GM19043 (cell line): ENCODE measurements around the gene IRF3.
"Not testable (repeated sequence)": the region's sequence is repeated elsewhere in the genome, so short reads cannot be mapped to it uniquely, and the experiment has no call there.

Source experiments
- ATAC-seq: cut with Tn5 transposase; IDR thresholded peaks from one replicate; pipeline ENCODE4 v1.9.1; 2021; ENCODE audit warnings: low read depth; ENCODE audit not compliant: unreplicated experiment

The IRF3 gene

DNA sequence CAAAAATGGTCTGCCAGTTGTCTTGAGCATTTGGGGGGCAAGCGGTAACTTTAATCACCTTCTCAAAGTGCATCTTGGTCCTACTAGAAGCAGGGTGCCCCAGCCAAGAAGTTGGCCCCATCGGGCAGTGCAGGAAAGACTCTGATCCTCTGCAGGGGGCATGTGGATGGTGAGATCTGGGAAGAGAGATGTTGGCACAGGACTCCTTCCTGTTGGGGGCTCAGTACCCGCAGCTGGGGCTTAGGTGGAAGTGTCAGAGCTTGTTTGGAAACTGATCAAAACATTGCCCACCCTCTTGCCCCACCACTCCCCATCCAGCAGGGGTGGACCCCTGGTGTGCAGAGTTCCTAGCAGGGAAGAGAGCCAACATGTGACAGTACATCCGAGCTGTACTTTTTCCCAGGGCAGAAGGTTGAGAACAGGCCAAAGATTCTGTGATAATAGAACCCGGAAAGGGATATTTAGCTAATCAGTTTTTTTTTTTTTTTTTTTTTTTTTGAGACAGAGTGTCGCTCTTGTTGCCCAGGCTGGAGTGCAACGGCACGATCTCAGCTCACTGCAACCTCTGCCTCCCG is 34.6 kb downstream of the IRF3 start:
- ATAC-seq, result no peak

DNA sequence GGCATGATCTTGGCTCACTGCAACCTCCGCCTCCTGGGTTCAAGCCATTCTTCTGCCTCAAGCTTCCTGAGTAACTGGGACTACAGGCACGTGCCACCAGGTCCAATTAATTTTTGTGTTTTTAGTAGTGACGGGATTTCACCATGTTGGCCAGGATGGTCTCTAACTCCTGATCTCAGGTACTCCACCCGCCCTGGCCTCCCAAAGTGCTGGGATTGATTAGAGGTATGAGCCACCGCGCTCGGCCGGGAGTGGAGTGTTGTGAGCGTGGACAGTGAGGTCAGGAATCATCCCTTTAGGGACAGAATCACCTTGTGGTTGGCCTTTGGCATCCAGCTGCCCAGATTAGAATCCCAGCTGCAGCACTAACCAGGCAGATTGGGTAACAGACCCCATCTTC is 36.0 kb downstream of the IRF3 start:
- ATAC-seq, result no peak

DNA sequence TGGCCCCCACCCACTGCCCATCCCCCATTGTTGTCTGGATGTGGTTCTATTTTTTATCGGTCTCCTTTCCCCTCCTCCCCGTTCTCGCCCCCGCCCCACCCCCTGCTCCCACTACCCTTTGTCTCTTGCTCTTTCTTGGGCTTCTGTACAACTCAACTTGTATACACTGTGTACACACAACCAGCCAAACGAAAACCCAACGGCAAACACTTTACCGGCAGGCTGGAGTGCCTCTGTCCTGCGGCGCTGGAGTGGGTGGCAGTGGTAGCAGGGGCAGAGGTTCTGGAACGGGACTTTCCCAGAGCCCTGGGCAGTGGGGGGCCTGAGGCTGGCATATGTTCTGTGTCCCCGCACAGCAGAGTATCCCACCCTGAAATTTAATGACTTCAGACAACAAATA is 39.4 kb downstream of the IRF3 start:
- no peak for ATAC-seq

DNA sequence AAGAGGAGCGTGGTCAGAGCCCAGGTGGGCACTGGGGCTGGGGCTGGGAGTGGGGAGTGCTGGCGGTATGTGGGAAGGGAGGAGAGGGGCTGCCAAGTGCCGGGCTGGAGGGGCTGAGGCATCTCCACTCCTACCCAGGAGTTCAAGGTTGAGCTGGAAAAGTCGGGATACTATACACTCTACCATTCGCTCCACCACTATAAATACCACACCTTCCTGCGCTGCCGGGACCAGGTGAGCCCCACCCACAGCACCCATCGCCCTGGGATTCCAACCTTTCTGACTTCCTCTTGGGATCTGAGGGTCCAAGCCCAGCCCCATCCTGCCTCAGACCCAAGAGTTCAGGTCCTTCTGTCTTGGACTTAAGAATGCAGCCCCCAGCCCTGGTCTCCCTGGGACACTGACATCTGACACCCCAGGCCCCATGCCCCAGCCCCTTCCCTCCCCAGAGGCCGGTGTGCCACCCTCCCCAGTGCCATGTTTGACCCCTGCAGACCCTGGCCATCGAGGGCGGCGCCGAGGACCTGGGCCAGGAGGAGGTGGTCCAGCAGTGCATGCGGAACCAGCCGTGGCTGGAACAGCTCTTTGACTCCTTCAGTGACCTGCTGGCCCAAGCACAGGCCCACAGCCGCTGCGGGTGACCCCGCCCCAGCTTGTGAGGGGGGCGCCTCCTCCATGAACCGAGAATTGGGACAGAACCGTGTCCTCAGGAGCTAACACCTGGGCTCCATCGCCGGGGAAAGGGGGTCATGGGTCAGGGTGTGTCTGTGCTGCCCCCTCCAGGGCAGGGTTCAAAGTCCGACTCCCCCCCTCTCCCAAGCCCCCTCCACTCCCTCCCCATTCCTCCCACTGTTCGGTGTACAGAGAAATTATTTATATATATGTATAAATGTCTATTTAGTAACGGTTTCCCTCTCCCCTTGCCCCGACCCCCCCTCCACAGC is 40.4 kb downstream of the IRF3 start:
- ATAC-seq, result no peak

DNA sequence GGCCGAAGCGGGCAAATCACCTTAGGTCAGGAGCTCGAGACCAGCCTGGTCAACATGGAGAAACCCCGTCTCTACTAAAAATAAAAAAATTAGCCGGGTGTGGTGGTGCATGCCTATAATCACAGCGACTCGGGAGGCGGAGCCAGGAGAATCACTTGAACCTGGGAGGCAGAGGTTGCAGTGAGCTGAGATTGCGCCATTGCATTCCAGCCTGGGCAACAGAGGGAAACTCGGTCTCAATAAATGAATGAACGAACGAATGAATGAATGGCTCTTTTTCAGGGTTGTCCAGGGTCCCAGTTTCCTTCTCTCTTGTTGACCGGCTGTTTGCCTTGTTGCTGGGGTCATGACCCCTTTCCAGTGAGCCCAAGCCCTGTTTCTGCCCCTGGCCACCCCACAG is 47.8 kb downstream of the IRF3 start:
- not testable (repeated sequence) for ATAC-seq

DNA sequence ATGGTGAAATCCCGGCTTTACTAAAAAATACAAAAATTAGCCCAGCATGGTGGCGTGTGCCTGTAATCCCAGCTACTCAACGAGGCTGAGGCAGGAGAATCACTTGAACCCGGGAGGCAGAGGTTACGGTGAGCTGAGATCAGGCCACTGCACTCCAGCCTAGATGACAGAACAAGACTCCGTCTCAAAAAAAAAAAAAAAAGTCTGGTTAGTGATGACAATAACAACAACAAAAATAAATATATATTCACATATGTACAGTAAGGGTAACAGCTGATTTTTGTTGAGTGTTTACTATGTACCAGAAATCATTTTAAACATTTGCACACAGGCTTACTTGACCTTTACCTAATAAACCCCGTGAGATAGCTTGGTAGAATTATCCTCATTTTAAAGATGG is 48.7 kb downstream of the IRF3 start:
- no peak for ATAC-seq

DNA sequence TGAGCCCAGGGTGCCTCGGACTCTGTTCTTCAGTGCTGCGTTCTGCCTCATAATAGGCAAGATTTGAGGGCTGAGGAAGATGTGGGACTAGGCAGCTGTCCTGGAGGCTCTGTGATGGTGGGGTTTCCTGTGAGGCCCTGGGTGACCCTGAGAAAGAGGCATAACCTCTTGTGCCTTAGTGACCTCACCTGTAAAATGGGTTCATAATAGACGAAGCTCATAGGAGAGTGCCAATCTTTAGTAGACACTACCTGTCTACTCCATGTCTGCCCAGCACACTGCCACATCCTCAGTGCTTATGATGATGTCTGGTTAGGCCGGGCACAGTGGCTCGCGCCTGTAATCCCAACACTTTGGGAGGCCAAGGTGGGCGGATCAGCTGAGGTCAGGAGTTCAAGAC is 49.1 kb downstream of the IRF3 start:
- no peak for ATAC-seq

DNA sequence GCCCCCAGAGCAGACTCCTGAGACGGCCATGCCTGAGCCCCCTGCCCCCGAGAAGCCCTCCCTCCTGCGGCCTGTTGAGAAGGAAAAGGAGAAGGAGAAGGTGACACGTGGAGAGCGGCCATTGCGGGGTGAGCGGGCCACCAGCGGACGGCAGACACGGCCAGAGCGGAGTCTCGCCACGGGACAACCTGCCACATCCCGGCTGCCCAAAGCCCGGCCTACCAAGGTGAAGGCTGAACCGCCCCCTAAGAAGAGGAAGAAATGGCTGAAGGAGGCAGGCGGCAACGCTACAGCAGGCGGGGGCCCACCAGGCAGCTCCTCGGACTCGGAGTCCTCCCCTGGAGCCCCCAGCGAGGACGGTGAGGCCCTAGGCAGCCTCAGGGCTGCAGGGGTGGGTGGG is 49.8 kb downstream of the IRF3 start:
- ATAC-seq, result no peak

DNA sequence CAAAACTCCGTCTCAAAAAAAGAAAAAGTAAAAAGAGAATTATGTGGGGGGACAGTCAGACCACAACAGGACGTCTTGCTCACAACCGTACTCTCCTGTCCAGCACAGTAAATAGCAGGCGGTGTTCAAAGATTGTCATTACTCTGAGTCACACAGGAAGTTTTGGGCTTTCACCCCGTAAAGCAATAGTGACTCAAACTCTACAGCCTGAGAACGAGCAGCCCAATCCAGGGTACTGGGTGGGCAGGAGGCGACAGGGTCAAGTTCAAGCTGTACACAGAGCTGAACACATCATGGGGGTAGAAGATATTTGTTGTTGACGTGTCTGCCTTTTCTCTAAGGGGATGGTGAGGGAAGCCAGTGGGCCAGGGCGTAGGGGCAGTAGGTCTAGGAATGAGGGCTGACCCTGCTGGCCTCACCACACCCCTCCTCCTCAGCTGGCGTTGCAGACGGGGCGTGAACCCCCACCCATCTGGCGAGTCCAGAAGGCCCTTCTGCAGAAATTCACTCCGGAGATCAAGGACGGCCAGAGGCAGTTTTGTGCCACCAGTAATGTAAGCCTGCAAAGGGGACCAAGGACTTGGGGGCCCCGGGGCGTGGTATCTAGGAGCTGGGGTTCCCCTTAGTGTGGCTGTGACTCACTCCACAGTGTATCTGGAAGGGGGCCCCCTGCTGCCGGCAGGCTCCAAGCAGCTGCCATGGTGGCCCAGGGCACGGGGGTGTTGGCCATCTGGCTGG is 51.4 kb downstream of the IRF3 start:
- ATAC-seq, result no peak

DNA sequence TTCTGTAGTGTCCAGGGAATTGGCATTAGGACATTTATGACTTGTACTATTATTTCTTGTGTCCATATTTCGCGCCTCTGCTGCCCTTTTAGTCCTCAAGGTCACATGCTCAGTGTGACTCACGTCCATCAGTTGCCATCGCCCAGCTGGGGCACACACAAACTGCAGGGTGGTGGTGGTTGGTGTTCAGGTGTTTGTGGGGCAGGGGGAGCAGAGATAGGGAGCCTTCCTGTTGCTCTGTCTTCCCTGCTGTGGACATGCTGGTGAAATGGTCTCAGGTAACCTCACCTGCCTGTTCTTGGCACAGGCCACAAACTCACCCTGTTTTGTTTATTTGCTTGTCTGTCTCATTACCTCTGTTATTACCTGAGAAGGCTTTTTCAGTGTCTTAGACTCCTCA is 52.3 kb downstream of the IRF3 start:
- no peak for ATAC-seq
